ENCODE measurements around the gene GPR15LG.
"Not testable (repeated sequence)": the region's sequence is repeated elsewhere in the genome, so short reads cannot be mapped to it uniquely, and the experiment has no call there.

The GPR15LG gene

DNA sequence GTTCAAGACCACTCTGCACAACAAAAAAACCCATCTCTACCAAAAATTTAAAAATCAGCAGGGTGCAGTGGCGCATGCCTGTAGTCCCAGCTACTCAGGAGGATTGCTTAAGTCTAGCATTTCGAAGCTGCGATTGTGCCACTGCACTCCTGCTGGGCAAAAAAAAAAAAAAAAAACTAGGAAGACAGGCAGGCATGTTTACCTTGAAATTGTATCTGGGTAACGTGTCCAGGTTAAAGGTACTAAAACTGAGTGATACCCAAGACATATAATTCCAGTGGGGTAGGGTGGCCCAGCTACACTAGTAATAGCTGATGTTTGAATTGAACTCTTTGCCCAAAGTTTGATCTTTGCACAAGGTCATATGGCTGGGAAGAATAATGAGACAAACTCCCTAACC is 18.1 kb upstream of the GPR15LG start:
- H3K27ac ChIP-seq (ENCODE audit: low read depth, low read length) = no peak overlapping the region
- H3K4me1 ChIP-seq (ENCODE audit: control insufficient read depth, insufficient read depth, low read length) = no peaks in the 10 kb centered on the region
- H3K9ac ChIP-seq (ENCODE audit: low read length) = no peak overlapping the region
- no peak overlapping the region for H3K4me3 ChIP-seq (ENCODE audit: low read length)
- peaks cover 5% of the 10 kb centered on the region for H3K36me3 ChIP-seq (ENCODE audit: control insufficient read depth, insufficient read depth, low read length)
- no peaks in the 10 kb centered on the region for H3K27me3 ChIP-seq (ENCODE audit: control insufficient read depth, insufficient read depth, low read length)

GRCh38 chr10:84156009-84156408 is 17.6 kb upstream of the GPR15LG start:
- peaks cover 3% of the 10 kb centered on the region for H3K36me3 ChIP-seq (ENCODE audit: control insufficient read depth, insufficient read depth, low read length)
- H3K27ac ChIP-seq (ENCODE audit: low read depth, low read length) = no peak overlapping the region
- H3K4me3 ChIP-seq (ENCODE audit: low read length) = no peak overlapping the region
- no peaks in the 10 kb centered on the region for H3K4me1 ChIP-seq (ENCODE audit: control insufficient read depth, insufficient read depth, low read length)
- no peaks in the 10 kb centered on the region for H3K27me3 ChIP-seq (ENCODE audit: control insufficient read depth, insufficient read depth, low read length)
- H3K9ac ChIP-seq (ENCODE audit: low read length) = no peak overlapping the region

DNA sequence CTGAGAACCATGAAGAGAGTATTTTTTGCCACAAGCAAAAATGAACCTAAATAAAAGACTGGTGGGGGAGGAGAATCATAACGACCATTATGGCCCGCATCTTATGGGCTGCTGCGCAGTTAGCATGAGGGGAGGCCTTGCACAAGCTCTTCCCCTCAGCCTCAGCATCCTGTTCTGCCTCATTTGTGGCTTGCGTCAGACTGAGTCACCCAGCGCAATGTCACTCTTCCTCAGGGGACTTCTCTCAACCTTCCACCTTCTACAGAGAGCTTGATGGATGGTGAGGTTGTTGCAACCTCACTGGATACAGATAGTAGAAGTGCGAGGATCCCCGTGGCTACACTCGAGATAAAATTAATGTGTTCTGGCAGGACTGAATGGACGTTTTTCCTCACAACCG is 16.8 kb upstream of the GPR15LG start:
- no peak overlapping the region for H3K9ac ChIP-seq (ENCODE audit: low read length)
- H3K27ac ChIP-seq (ENCODE audit: low read depth, low read length) = no peak overlapping the region
- H3K27me3 ChIP-seq (ENCODE audit: control insufficient read depth, insufficient read depth, low read length) = no peaks in the 10 kb centered on the region
- H3K36me3 ChIP-seq (ENCODE audit: control insufficient read depth, insufficient read depth, low read length) = no peaks in the 10 kb centered on the region
- H3K4me1 ChIP-seq (ENCODE audit: control insufficient read depth, insufficient read depth, low read length) = no peaks in the 10 kb centered on the region
- H3K4me3 ChIP-seq (ENCODE audit: low read length) = no peak overlapping the region

- H3K27me3 ChIP-seq (ENCODE audit: control insufficient read depth, insufficient read depth, low read length) = no peaks in the 10 kb centered on the region
- no peak overlapping the region for H3K4me3 ChIP-seq (ENCODE audit: low read length)
- no peak overlapping the region for H3K27ac ChIP-seq (ENCODE audit: low read depth, low read length)
- H3K4me1 ChIP-seq (ENCODE audit: control insufficient read depth, insufficient read depth, low read length) = no peaks in the 10 kb centered on the region
- H3K9ac ChIP-seq (ENCODE audit: low read length) = no peak overlapping the region
- H3K36me3 ChIP-seq (ENCODE audit: control insufficient read depth, insufficient read depth, low read length) = no peaks in the 10 kb centered on the region
These were observed 15.5 kb upstream of the GPR15LG start for GRCh38 chr10:84158061-84158460.

- Histone ChIP-seq H3K36me3 (ENCODE audit: control insufficient read depth, insufficient read depth, low read length) (no peaks in the 10 kb centered on the region), H3K4me1 (ENCODE audit: control insufficient read depth, insufficient read depth, low read length) (no peaks in the 10 kb centered on the region), H3K27ac (ENCODE audit: low read depth, low read length) (no peak overlapping the region), H3K9ac (ENCODE audit: low read length) (no peak overlapping the region), H3K27me3 (ENCODE audit: control insufficient read depth, insufficient read depth, low read length) (no peaks in the 10 kb centered on the region), H3K4me3 (ENCODE audit: low read length) (no peak overlapping the region)
These were observed 15.1 kb upstream of the GPR15LG start for GRCh38 chr10:84158550-84158949.

DNA sequence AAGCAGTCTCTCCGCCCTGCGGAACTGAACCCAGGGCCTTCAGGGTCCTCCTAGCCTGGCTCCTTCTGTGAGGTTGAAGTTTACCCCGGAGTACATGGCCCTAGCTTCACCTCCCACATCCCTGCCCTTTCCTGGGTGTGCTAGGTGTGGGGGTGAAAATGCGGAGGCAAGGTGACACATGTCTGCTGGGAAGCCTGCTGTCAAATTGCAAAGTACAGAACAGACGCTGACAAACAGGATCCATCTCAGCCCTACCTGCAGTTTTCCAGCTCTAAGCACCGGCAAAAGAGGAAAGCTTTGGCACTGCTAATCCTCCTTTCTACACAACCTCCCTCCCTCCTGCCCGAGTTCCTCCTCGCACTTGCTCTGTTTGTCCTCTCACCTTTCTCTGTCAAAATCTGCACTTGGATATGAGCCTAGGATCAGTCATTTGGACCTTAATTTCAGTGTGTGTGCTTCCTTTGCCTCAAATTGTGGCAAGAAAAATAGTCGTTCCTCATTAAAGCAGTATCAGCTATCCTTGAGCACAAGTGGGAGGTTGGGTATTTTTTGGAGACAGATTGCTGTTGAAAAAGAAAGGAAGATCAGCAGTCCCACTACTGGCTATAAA is 14.4 kb upstream of the GPR15LG start:
- Histone ChIP-seq H3K9ac (ENCODE audit: low read length) (no peak overlapping the region), H3K4me1 (ENCODE audit: control insufficient read depth, insufficient read depth, low read length) (no peaks in the 10 kb centered on the region)

DNA sequence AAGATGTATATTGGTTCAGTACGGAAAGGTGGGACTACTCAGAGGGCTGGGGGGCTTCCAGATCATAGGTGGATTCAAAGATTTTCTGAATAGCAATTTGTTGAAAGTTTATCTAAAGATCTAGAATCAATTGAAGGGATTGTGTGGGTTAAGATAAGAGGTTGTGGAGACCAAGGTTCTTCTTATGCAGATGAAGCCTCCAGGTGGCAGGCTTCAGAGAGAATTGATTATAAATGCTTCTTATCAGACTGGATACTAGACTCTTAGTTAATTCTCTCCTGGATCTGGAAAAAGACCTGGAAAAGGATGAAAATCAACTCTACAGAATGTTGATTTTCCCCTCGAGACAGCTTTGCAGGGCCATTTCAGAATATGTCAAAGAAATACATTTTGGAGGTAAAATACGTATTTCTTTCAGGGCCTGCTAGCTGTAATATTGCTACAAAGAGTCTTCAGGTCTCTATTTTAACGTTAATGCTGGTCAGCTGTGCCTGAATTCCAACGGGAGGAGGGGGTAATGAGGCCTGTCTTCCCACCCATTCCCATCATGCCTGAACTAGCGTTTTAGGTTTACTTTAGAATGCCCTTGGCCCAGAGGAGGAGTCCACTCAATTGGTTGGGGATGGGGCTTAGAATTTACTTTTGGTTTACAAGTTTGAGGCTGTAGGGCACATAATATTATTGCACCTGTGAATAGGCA is 12.8 kb upstream of the GPR15LG start:
- Histone ChIP-seq H3K27ac (ENCODE audit: low read depth, low read length) (no peak overlapping the region), H3K36me3 (ENCODE audit: control insufficient read depth, insufficient read depth, low read length) (no peaks in the 10 kb centered on the region), H3K9ac (ENCODE audit: low read length) (no peak overlapping the region), H3K4me1 (ENCODE audit: control insufficient read depth, insufficient read depth, low read length) (no peaks in the 10 kb centered on the region), H3K27me3 (ENCODE audit: control insufficient read depth, insufficient read depth, low read length) (no peaks in the 10 kb centered on the region), H3K4me3 (ENCODE audit: low read length) (no peak overlapping the region)

More for the DNA sequence above, 14.4 kb upstream of the GPR15LG start:
- H3K4me3 ChIP-seq (ENCODE audit: low read length) = no peak overlapping the region
- H3K27ac ChIP-seq (ENCODE audit: low read depth, low read length) = no peak overlapping the region
- no peaks in the 10 kb centered on the region for H3K27me3 ChIP-seq (ENCODE audit: control insufficient read depth, insufficient read depth, low read length)
- no peaks in the 10 kb centered on the region for H3K36me3 ChIP-seq (ENCODE audit: control insufficient read depth, insufficient read depth, low read length)

- Histone ChIP-seq H3K36me3 (ENCODE audit: control insufficient read depth, insufficient read depth, low read length) (no peaks in the 10 kb centered on the region), H3K4me3 (ENCODE audit: low read length) (no peak overlapping the region), H3K9ac (ENCODE audit: low read length) (no peak overlapping the region), H3K27ac (ENCODE audit: low read depth, low read length) (no peak overlapping the region), H3K27me3 (ENCODE audit: control insufficient read depth, insufficient read depth, low read length) (no peaks in the 10 kb centered on the region), H3K4me1 (ENCODE audit: control insufficient read depth, insufficient read depth, low read length) (no peaks in the 10 kb centered on the region)
These were observed 9.6 kb upstream of the GPR15LG start for GRCh38 chr10:84163996-84164395.

- Histone ChIP-seq H3K36me3 (ENCODE audit: control insufficient read depth, insufficient read depth, low read length) (no peaks in the 10 kb centered on the region), H3K4me3 (ENCODE audit: low read length) (no peak overlapping the region), H3K27me3 (ENCODE audit: control insufficient read depth, insufficient read depth, low read length) (no peaks in the 10 kb centered on the region), H3K9ac (ENCODE audit: low read length) (no peak overlapping the region), H3K4me1 (ENCODE audit: control insufficient read depth, insufficient read depth, low read length) (no peaks in the 10 kb centered on the region), H3K27ac (ENCODE audit: low read depth, low read length) (no peak overlapping the region)
These were observed 9.2 kb upstream of the GPR15LG start for GRCh38 chr10:84164442-84164841.

GRCh38 chr10:84166620-84167288 is 6.8 kb upstream of the GPR15LG start:
- H3K4me1 ChIP-seq (ENCODE audit: control insufficient read depth, insufficient read depth, low read length) = no peaks in the 10 kb centered on the region
- no peak overlapping the region for H3K9ac ChIP-seq (ENCODE audit: low read length)

GRCh38 chr10:84167289-84167653 is 6.3 kb upstream of the GPR15LG start:
- not testable (repeated sequence) for H3K27ac ChIP-seq (ENCODE audit: low read depth, low read length); H3K27me3 ChIP-seq (ENCODE audit: control insufficient read depth, insufficient read depth, low read length); H3K9ac ChIP-seq (ENCODE audit: low read length); H3K36me3 ChIP-seq (ENCODE audit: control insufficient read depth, insufficient read depth, low read length); H3K4me3 ChIP-seq (ENCODE audit: low read length); H3K4me1 ChIP-seq (ENCODE audit: control insufficient read depth, insufficient read depth, low read length)

More at GRCh38 chr10:84166620-84167288, 6.8 kb upstream of the GPR15LG start:
- Histone ChIP-seq H3K36me3 (ENCODE audit: control insufficient read depth, insufficient read depth, low read length) (no peaks in the 10 kb centered on the region), H3K4me3 (ENCODE audit: low read length) (no peak overlapping the region), H3K27me3 (ENCODE audit: control insufficient read depth, insufficient read depth, low read length) (no peaks in the 10 kb centered on the region), H3K27ac (ENCODE audit: low read depth, low read length) (no peak overlapping the region)

DNA sequence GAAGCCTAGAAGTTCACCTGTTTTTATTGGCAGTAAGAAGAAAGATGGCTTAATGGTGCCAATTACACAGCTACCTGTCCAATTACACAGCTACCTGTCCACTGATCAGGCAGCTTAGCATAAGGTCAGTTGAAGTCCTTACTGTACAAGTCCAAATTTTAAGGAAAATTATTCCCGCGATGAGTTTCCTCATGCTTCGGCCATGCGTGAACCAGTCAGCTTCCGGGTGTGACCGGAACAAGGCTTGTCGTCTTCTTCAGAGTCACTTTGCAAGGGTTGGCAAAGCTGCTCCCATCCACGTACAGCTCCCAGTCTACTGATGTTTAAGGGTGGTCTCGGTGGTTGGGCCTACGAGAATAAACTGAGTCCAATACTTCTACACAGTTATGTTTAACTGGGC is 5.2 kb upstream of the GPR15LG start:
- not testable (repeated sequence) for H3K27ac ChIP-seq (ENCODE audit: low read depth, low read length); H3K9ac ChIP-seq (ENCODE audit: low read length); H3K4me1 ChIP-seq (ENCODE audit: control insufficient read depth, insufficient read depth, low read length); H3K36me3 ChIP-seq (ENCODE audit: control insufficient read depth, insufficient read depth, low read length); H3K27me3 ChIP-seq (ENCODE audit: control insufficient read depth, insufficient read depth, low read length); H3K4me3 ChIP-seq (ENCODE audit: low read length)

DNA sequence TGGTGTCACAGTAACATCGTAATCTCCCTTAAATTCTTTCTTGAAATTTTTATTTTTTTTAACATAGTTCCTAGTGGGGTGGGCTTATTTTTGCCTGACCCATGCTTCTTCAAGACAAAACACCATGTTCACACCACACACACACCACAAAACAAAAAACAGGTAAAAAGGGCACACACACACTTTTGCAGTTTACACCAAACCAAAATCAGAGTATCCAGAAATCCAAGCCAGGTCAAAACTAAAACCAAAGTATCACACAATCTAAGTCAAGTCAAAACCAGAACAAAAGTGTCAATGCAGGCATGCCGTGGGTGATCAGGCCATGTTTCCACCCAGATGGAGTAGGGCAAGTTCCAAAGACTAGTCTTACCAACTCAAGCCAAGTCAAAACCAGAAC is 2.4 kb upstream of the GPR15LG start:
- H3K4me1 ChIP-seq (ENCODE audit: control insufficient read depth, insufficient read depth, low read length); H3K27me3 ChIP-seq (ENCODE audit: control insufficient read depth, insufficient read depth, low read length); H3K4me3 ChIP-seq (ENCODE audit: low read length); H3K27ac ChIP-seq (ENCODE audit: low read depth, low read length); H3K9ac ChIP-seq (ENCODE audit: low read length); H3K36me3 ChIP-seq (ENCODE audit: control insufficient read depth, insufficient read depth, low read length): not testable (repeated sequence)

Data from rectal smooth muscle tissue (tissue), 1 donor.